WTC11 (cell line): ENCODE results near the gene CDH9. TPM values are rescaled to one million over a fixed set of nuclear protein-coding genes. Genes with fewer than 3 reads are reported as not detected.

Experiments
- ATAC-seq: fragments of 200-7000 bp; cut with Tn5 transposase; 2 replicates; pipeline ENCODE4 v1.10.0; 2021; ENCODE audit warnings: mild to moderate bottlenecking, moderate library complexity
- CTCF ChIA-PET: fragments of 300-600 bp; sonication (Branson Sonifier 250); formaldehyde crosslinking; loops from one replicate; lab custom pipeline; 2021; ENCODE audit warnings: antibody characterized with exemption; lab: Charles Lee
- POLR2A ChIA-PET: fragments of 350-600 bp; sonication (Branson Sonifier 250); formaldehyde crosslinking; loops from one replicate; lab custom pipeline; 2021; ENCODE audit warnings: antibody characterized with exemption; lab: Charles Lee
- DNase-seq: peaks from one replicate; pipeline ENCODE4 v3.0.0; 2021; ENCODE audit warnings: low spot score
- H3K27ac Mint-ChIP-seq: 2 replicates; pipeline ENCODE4 v1.8.0; 2021; ENCODE audit warnings: mixed read lengths
- H3K27me3 Mint-ChIP-seq: 2 replicates; pipeline ENCODE4 v1.8.0; 2021; ENCODE audit warnings: low read depth, mild to moderate bottlenecking, moderate library complexity, mixed read lengths
- H3K36me3 Mint-ChIP-seq: 2 replicates; pipeline ENCODE4 v1.8.0; 2021; ENCODE audit warnings: mixed read lengths
- H3K4me1 Mint-ChIP-seq: 2 replicates; pipeline ENCODE4 v1.8.0; 2022; ENCODE audit warnings: mixed read lengths
- H3K4me3 Mint-ChIP-seq: 2 replicates; pipeline ENCODE4 v1.8.0; 2021; ENCODE audit warnings: mild to moderate bottlenecking, moderate library complexity, mixed read lengths
- H3K9me3 Mint-ChIP-seq: 2 replicates; pipeline ENCODE4 v1.8.0; 2021; ENCODE audit warnings: mixed read lengths
- AR ChIP-seq: fragments of 250-450 bp; sonication (Bioruptor Pico); IDR thresholded peaks from 2 replicates; pipeline ENCODE4 v1.9.0; 2021; ENCODE audit warnings: mild to moderate bottlenecking
- CBFB ChIP-seq: sonication (generic); formaldehyde crosslinking; IDR thresholded peaks from 2 replicates; pipeline ENCODE4 v1.8.1; 2022; ENCODE audit warnings: mild to moderate bottlenecking, low read depth, missing genetic modification reagents
- CREM ChIP-seq: sonication (generic); formaldehyde crosslinking; IDR thresholded peaks from 2 replicates; pipeline ENCODE4 v1.8.1; 2022; ENCODE audit warnings: mild to moderate bottlenecking, missing genetic modification reagents, moderate library complexity
- E2F5 ChIP-seq: sonication (generic); formaldehyde crosslinking; IDR thresholded peaks from 2 replicates; pipeline ENCODE4 v1.8.1; 2022; ENCODE audit warnings: mild to moderate bottlenecking, moderate library complexity, missing genetic modification reagents
- GRHL2 ChIP-seq: fragments of 250-450 bp; sonication (Bioruptor Pico); IDR thresholded peaks from 2 replicates; pipeline ENCODE4 v1.8.0; 2022; ENCODE audit warnings: mild to moderate bottlenecking, moderate library complexity; ENCODE audit not compliant: insufficient replicate concordance, severe bottlenecking
- GTF2I ChIP-seq: fragments of 250-450 bp; sonication (Bioruptor Pico); conservative IDR thresholded peaks from 2 replicates; pipeline ENCODE4 v1.4.0; 2021; ENCODE audit warnings: mild to moderate bottlenecking
- HMGA2 ChIP-seq: fragments of 250-450 bp; sonication (Bioruptor Pico); IDR thresholded peaks from 2 replicates; pipeline ENCODE4 v1.4.0; 2021; ENCODE audit warnings: mild to moderate bottlenecking, moderate library complexity
- IRF2 ChIP-seq: sonication (generic); formaldehyde crosslinking; IDR thresholded peaks from 2 replicates; pipeline ENCODE4 v1.8.0; 2022; ENCODE audit warnings: low read depth, missing genetic modification reagents, borderline replicate concordance
- JUN ChIP-seq: sonication (generic); formaldehyde crosslinking; IDR thresholded peaks from 2 replicates; pipeline ENCODE4 v1.8.0; 2023; ENCODE audit warnings: mild to moderate bottlenecking, missing genetic modification reagents
- KAT7 ChIP-seq: sonication (generic); formaldehyde crosslinking; IDR thresholded peaks from 2 replicates; pipeline ENCODE4 v1.8.1; 2023; ENCODE audit warnings: missing genetic modification reagents, mild to moderate bottlenecking, borderline replicate concordance
- MYBL2 ChIP-seq: sonication (generic); formaldehyde crosslinking; IDR thresholded peaks from 2 replicates; pipeline ENCODE4 v1.8.1; 2023; ENCODE audit warnings: mild to moderate bottlenecking, moderate library complexity, missing genetic modification reagents
- NR2C2 ChIP-seq: sonication (generic); formaldehyde crosslinking; IDR thresholded peaks from 2 replicates; pipeline ENCODE4 v1.8.0; 2022; ENCODE audit warnings: mild to moderate bottlenecking, missing genetic modification reagents
- OVOL2 ChIP-seq: fragments of 250-450 bp; sonication (Bioruptor Pico); IDR thresholded peaks from 2 replicates; pipeline ENCODE4 v1.9.0; 2021; ENCODE audit warnings: mild to moderate bottlenecking, borderline replicate concordance
- RELA ChIP-seq: sonication (generic); formaldehyde crosslinking; IDR thresholded peaks from 2 replicates; pipeline ENCODE4 v1.8.1; 2022; ENCODE audit warnings: missing genetic modification reagents, mild to moderate bottlenecking, borderline replicate concordance
- SMAD3 ChIP-seq: sonication (generic); formaldehyde crosslinking; IDR thresholded peaks from 2 replicates; pipeline ENCODE4 v1.8.0; 2022; ENCODE audit warnings: missing genetic modification reagents, mild to moderate bottlenecking, borderline replicate concordance
- SMAD4 ChIP-seq: sonication (generic); formaldehyde crosslinking; IDR thresholded peaks from 2 replicates; pipeline ENCODE4 v1.8.0; 2022; ENCODE audit warnings: mild to moderate bottlenecking, missing genetic modification reagents
- SOX15 ChIP-seq: fragments of 250-450 bp; sonication (Bioruptor Pico); IDR thresholded peaks from 2 replicates; pipeline ENCODE4 v1.9.0; 2021; ENCODE audit warnings: mild to moderate bottlenecking
- SP1 ChIP-seq: sonication (generic); formaldehyde crosslinking; conservative IDR thresholded peaks from 2 replicates; pipeline ENCODE4 v1.8.1; 2022; ENCODE audit warnings: missing genetic modification reagents
- TEAD4 ChIP-seq: sonication (generic); formaldehyde crosslinking; IDR thresholded peaks from 2 replicates; pipeline ENCODE4 v1.8.0; 2022; ENCODE audit warnings: mild to moderate bottlenecking, missing genetic modification reagents
- ZNF232 ChIP-seq: sonication (generic); formaldehyde crosslinking; IDR thresholded peaks from 2 replicates; pipeline ENCODE4 v1.8.0; 2022; ENCODE audit warnings: mild to moderate bottlenecking, missing genetic modification reagents
- ZNF317 ChIP-seq: sonication (generic); formaldehyde crosslinking; IDR thresholded peaks from 2 replicates; pipeline ENCODE4 v1.8.1; 2023; ENCODE audit warnings: low read depth, mild to moderate bottlenecking, moderate library complexity, missing genetic modification reagents, borderline replicate concordance
- ZNF532 ChIP-seq: fragments of 250-450 bp; sonication (Bioruptor Pico); IDR thresholded peaks from 2 replicates; pipeline ENCODE4 v1.9.0; 2021; ENCODE audit warnings: mild to moderate bottlenecking, borderline replicate concordance
- ZNF671 ChIP-seq: fragments of 250-450 bp; sonication (Bioruptor Pico); IDR thresholded peaks from 2 replicates; pipeline ENCODE4 v1.8.0; 2021; ENCODE audit warnings: mild to moderate bottlenecking
- ZSCAN18 ChIP-seq: fragments of 250-450 bp; sonication (Bioruptor Pico); IDR thresholded peaks from 2 replicates; pipeline ENCODE4 v2.1.2; 2022; ENCODE audit warnings: mild to moderate bottlenecking, moderate library complexity
- total RNA-seq: library from RNA; stranded (reverse); gene quantifications from 3 replicates; pipeline ENCODE4 v1.2.3, GENCODE V29; 2021
- TF ChIP-seq, protein P1 (sequence below): sonication (generic); formaldehyde crosslinking; IDR thresholded peaks from 2 replicates; pipeline ENCODE4 v1.8.1; 2023; ENCODE audit warnings: mild to moderate bottlenecking, missing genetic modification reagents
- TF ChIP-seq, protein P2 (sequence below): sonication (generic); formaldehyde crosslinking; IDR thresholded peaks from 2 replicates; pipeline ENCODE4 v1.8.1; 2023; ENCODE audit warnings: mild to moderate bottlenecking, missing genetic modification reagents

CDH9 gene
- total RNA-seq, 1 experiment from 2014 or later = 0.48 TPM

DNA sequence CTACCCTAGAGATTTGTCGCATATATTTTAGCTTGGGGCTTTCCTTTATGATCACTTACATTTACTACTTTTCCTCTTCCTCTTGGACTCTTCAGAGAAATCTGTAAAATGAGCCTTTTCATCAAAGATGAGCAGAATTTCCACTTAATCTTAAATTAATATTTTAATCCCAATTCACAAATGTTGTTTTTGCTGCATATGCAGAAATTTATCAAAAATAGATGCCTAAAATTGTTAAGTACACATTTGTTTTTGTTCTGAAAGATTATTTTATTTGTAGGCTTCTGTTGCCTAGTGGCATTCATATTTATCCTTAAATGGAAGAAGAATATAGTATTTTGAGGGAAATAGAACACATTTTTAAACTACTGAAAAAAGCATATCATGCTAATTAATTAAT lies 168.6 kb downstream of the CDH9 start:
- ChIA-PET CTCF (no interaction called here), POLR2A (no interaction called here)
- H3K27ac Mint-ChIP-seq = no peak overlapping the region
- H3K36me3 Mint-ChIP-seq = no peaks in the 10 kb centered on the region
- ATAC-seq = no peak
- peaks cover 2% of the 10 kb centered on the region; the same call in 1 of the 2 replicates for H3K27me3 Mint-ChIP-seq
- no peaks in the 10 kb centered on the region for H3K4me1 Mint-ChIP-seq
- H3K9me3 Mint-ChIP-seq = peaks cover 4% of the 10 kb centered on the region; the same call in 1 of the 2 replicates
- no peak for TF ChIP-seq GTF2I (CRISPR knock-in tag)
- no peak for TF ChIP-seq ZNF532 (CRISPR knock-in tag)
- no peak for TF ChIP-seq ZSCAN18
- TF ChIP-seq KAT7 (CRISPR knock-in tag) = no peak
- TF ChIP-seq SP1 = no peak
- TF ChIP-seq RELA (CRISPR knock-in tag) = no peak
- TF ChIP-seq, protein P1, sequence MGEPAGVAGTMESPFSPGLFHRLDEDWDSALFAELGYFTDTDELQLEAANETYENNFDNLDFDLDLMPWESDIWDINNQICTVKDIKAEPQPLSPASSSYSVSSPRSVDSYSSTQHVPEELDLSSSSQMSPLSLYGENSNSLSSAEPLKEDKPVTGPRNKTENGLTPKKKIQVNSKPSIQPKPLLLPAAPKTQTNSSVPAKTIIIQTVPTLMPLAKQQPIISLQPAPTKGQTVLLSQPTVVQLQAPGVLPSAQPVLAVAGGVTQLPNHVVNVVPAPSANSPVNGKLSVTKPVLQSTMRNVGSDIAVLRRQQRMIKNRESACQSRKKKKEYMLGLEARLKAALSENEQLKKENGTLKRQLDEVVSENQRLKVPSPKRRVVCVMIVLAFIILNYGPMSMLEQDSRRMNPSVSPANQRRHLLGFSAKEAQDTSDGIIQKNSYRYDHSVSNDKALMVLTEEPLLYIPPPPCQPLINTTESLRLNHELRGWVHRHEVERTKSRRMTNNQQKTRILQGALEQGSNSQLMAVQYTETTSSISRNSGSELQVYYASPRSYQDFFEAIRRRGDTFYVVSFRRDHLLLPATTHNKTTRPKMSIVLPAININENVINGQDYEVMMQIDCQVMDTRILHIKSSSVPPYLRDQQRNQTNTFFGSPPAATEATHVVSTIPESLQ (CRISPR knock-in tag) = no peak
- TF ChIP-seq ZNF317 (CRISPR knock-in tag) = no peak
- TF ChIP-seq OVOL2 (CRISPR knock-in tag) = no peak
- TF ChIP-seq CREM (CRISPR knock-in tag) = no peak
- no peak for TF ChIP-seq SMAD4
- no peak for TF ChIP-seq SMAD3 (CRISPR knock-in tag)
- TF ChIP-seq HMGA2 (CRISPR knock-in tag) = no peak
- no peak for TF ChIP-seq CBFB
- no peak for TF ChIP-seq NR2C2 (CRISPR knock-in tag)
- TF ChIP-seq ZNF671 (CRISPR knock-in tag) = no peak
- no peak for TF ChIP-seq IRF2 (CRISPR knock-in tag)
- TF ChIP-seq, protein P2, sequence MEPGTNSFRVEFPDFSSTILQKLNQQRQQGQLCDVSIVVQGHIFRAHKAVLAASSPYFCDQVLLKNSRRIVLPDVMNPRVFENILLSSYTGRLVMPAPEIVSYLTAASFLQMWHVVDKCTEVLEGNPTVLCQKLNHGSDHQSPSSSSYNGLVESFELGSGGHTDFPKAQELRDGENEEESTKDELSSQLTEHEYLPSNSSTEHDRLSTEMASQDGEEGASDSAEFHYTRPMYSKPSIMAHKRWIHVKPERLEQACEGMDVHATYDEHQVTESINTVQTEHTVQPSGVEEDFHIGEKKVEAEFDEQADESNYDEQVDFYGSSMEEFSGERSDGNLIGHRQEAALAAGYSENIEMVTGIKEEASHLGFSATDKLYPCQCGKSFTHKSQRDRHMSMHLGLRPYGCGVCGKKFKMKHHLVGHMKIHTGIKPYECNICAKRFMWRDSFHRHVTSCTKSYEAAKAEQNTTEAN (CRISPR knock-in tag) = no peak
- no peak for DNase-seq
- no peak overlapping the region for H3K4me3 Mint-ChIP-seq

DNA sequence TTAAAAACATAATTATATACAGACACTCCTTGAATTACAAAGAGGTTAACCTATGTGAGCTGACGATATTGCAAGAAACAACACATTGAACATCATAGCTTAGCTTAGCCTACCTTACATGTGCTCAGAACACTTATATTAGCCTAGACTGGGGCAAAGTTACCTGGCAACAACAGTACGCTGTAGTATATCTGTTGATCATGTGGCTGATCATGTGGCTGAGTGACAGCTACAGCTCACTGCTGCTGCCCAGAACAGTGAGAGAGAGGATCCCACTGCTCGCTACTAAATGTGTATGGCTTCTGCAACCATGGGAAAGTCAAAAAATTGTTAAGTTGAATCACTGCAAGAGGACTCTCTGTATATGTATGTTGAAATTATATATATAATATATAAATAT lies 169.9 kb downstream of the CDH9 start:
- H3K4me1 Mint-ChIP-seq = no peaks in the 10 kb centered on the region
- ATAC-seq (no peak), DNase-seq (no peak)
- H3K4me3 Mint-ChIP-seq = no peak overlapping the region
- no peak overlapping the region for H3K27ac Mint-ChIP-seq
- ChIA-PET CTCF (no interaction called here), POLR2A (no interaction called here)
- peaks cover 4% of the 10 kb centered on the region; the same call in 1 of the 2 replicates for H3K9me3 Mint-ChIP-seq
- no peaks in the 10 kb centered on the region for H3K36me3 Mint-ChIP-seq
- peaks cover 2% of the 10 kb centered on the region; the same call in 1 of the 2 replicates for H3K27me3 Mint-ChIP-seq
- TF ChIP-seq SOX15 (CRISPR knock-in tag) (no peak), JUN (no peak), TEAD4 (CRISPR knock-in tag) (no peak), ZNF232 (no peak), AR (CRISPR knock-in tag) (no peak), MYBL2 (no peak), E2F5 (CRISPR knock-in tag) (no peak), GRHL2 (no peak)
